ENCODE data around the gene AOX1. TPM values are rescaled to one million over a fixed set of nuclear protein-coding genes. Genes with fewer than 3 reads are reported as not detected.
"Not testable (repeated sequence)": the region's sequence is repeated elsewhere in the genome, so short reads cannot be mapped to it uniquely, and the experiment has no call there.

AOX1 gene
- total RNA-seq, 1 donor from 2014 or later: 2.1 TPM

DNA sequence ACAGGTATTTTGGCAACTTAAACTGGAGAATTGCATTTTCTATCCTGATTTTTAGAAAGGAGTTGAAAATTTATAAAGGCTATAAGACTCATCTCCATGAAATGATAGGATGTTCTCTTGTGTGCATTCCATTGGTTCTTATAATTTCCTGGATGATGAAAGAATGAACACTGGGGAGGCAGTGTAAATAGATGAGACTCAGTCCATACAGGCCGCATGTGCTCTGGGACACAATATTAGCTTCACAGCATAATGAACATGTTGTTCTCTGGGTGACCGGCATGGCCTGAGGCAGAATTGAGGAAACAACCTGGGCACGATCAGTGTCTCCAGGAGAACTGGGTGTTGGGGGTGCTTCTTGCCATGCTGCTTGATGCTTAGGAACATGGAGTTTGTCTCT, 38.8 kb downstream of the AOX1 start:
- Histone ChIP-seq H3K4me1 (ENCODE audit: control insufficient read depth in 3 of 3, insufficient read depth in 3 of 3, low read length in 3 of 3) (no peaks in the 10 kb centered on the region), H3K4me3 (ENCODE audit: low read length in 3 of 3) (no peak overlapping the region), H3K27ac (ENCODE audit: low read depth, low read length) (no peak overlapping the region), H3K36me3 (ENCODE audit: control insufficient read depth in 3 of 3, insufficient read depth in 3 of 3, low read length in 3 of 3) (no peaks in the 10 kb centered on the region), H3K9ac (ENCODE audit: low read depth in 1 of 3, low read length in 3 of 3) (no peak overlapping the region), H3K9me3 (ENCODE audit: control insufficient read depth in 3 of 3, low read length in 3 of 3) (no peaks in the 10 kb centered on the region), H3K27me3 (ENCODE audit: control insufficient read depth in 3 of 3, insufficient read depth in 3 of 3, low read length in 3 of 3) (no peaks in the 10 kb centered on the region)

DNA sequence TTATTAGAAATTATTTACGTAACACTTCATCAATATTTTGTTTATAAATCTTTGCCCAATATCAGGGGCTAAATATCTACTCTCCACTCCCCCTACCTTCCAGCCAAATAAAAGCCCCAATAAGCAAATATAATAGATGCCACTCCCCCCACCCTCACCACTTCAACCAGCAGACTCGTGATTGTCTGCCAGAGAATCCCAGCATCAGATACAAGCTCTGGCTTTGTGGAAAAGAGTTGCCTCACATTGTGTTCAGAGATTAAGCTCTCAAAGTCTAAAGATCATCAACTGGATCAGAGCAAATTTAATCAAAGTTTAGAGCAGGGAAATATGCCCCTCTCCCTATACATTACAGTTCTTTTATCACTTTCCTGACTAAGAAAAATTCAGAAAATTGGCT, 39.5 kb downstream of the AOX1 start:
- no peaks in the 10 kb centered on the region for H3K27me3 ChIP-seq (ENCODE audit: control insufficient read depth in 3 of 3, insufficient read depth in 3 of 3, low read length in 3 of 3)

DNA sequence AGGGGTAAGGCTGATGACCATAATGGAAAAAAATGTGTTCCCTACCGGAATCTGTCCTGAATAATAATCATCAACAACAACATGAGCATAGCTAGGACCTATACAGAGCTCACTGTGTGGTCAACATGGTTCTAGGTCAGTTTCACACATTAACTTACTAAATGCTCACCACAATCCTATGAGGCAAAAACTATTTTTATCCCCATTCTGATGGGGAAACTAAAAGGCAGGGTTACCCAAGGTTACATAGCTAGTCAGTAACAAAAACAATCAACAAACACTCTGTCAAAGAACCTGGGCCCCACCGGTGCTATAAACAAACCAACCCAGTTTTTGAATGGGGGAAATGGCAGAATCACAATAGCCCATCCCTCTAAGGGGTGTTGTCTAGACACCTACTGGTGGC, 40.1 kb downstream of the AOX1 start:
- no peaks in the 10 kb centered on the region for H3K4me1 ChIP-seq (ENCODE audit: control insufficient read depth in 3 of 3, insufficient read depth in 3 of 3, low read length in 3 of 3)
- no peak overlapping the region for H3K4me3 ChIP-seq (ENCODE audit: low read length in 3 of 3)
- H3K27me3 ChIP-seq (ENCODE audit: control insufficient read depth in 3 of 3, insufficient read depth in 3 of 3, low read length in 3 of 3): no peaks in the 10 kb centered on the region
- H3K9me3 ChIP-seq (ENCODE audit: control insufficient read depth in 3 of 3, low read length in 3 of 3): no peaks in the 10 kb centered on the region
- no peak overlapping the region for H3K9ac ChIP-seq (ENCODE audit: low read depth in 1 of 3, low read length in 3 of 3)
- H3K36me3 ChIP-seq (ENCODE audit: control insufficient read depth in 3 of 3, insufficient read depth in 3 of 3, low read length in 3 of 3): no peaks in the 10 kb centered on the region
- H3K27ac ChIP-seq (ENCODE audit: low read depth, low read length): no peak overlapping the region

More for the DNA sequence above, 39.5 kb downstream of the AOX1 start:
- H3K4me3 ChIP-seq (ENCODE audit: low read length in 3 of 3): no peak overlapping the region
- no peak overlapping the region for H3K9ac ChIP-seq (ENCODE audit: low read depth in 1 of 3, low read length in 3 of 3)
- H3K36me3 ChIP-seq (ENCODE audit: control insufficient read depth in 3 of 3, insufficient read depth in 3 of 3, low read length in 3 of 3): no peaks in the 10 kb centered on the region
- no peak overlapping the region for H3K27ac ChIP-seq (ENCODE audit: low read depth, low read length)
- H3K9me3 ChIP-seq (ENCODE audit: control insufficient read depth in 3 of 3, low read length in 3 of 3): no peaks in the 10 kb centered on the region
- no peaks in the 10 kb centered on the region for H3K4me1 ChIP-seq (ENCODE audit: control insufficient read depth in 3 of 3, insufficient read depth in 3 of 3, low read length in 3 of 3)

DNA sequence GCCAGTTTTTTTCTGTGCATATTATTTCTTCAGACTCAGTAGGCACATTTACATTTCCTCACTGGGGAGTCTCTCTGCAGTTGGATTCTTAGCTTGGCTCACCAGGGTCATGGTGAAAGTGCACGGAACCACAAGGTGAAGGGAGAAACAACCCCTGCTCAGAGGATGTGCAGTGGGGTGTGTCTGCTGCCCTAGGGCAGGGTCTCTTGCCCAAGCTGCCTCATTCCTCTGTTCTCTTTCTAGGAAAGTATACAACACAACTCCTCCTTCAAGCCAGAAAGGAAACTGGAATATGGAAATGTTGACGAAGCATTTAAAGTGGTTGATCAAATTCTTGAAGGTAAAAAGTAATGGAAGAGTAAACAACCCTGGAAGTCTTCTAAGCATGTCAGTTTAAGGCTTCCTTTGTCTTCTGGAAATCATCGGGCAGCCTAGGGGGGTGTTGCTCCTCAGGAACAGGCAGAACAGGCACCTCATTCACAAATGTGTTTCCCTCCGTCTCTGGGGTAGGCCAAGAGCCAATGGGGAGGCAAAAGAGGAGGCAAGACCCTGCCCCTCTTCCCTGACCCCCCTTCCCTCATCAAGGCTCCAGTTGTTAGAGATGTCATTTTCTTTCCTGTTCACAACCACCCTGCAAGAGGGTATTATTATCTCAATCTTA, 41.4 kb downstream of the AOX1 start:
- H3K4me1 ChIP-seq (ENCODE audit: control insufficient read depth in 3 of 3, insufficient read depth in 3 of 3, low read length in 3 of 3): no peaks in the 10 kb centered on the region
- H3K27ac ChIP-seq (ENCODE audit: low read depth, low read length): no peak overlapping the region
- no peaks in the 10 kb centered on the region for H3K9me3 ChIP-seq (ENCODE audit: control insufficient read depth in 3 of 3, low read length in 3 of 3)
- H3K9ac ChIP-seq (ENCODE audit: low read depth in 1 of 3, low read length in 3 of 3): no peak overlapping the region
- no peak overlapping the region for H3K4me3 ChIP-seq (ENCODE audit: low read length in 3 of 3)
- no peaks in the 10 kb centered on the region for H3K27me3 ChIP-seq (ENCODE audit: control insufficient read depth in 3 of 3, insufficient read depth in 3 of 3, low read length in 3 of 3)
- no peaks in the 10 kb centered on the region for H3K36me3 ChIP-seq (ENCODE audit: control insufficient read depth in 3 of 3, insufficient read depth in 3 of 3, low read length in 3 of 3)

DNA sequence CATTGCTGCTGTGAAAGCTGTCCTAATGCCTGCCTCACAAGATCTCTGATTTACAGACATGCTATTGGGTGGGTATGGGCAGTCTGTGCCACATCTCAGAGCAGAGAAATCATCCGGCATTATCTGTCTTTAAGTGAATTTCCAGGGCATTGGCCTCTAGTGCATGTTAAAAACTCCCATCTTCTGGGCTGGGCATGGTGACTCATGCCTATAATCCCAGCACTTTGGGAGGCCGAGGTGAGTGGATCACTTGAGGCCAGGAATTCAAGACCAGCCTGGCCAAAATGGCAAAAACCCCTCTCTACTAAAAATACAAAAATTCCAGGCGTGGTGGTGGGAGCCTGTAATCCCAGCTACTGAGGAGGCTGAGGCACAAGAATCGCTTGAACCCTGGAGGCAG, 42.6 kb downstream of the AOX1 start:
- H3K4me1 ChIP-seq (ENCODE audit: control insufficient read depth in 3 of 3, insufficient read depth in 3 of 3, low read length in 3 of 3); H3K9ac ChIP-seq (ENCODE audit: low read depth in 1 of 3, low read length in 3 of 3); H3K27me3 ChIP-seq (ENCODE audit: control insufficient read depth in 3 of 3, insufficient read depth in 3 of 3, low read length in 3 of 3); H3K36me3 ChIP-seq (ENCODE audit: control insufficient read depth in 3 of 3, insufficient read depth in 3 of 3, low read length in 3 of 3); H3K9me3 ChIP-seq (ENCODE audit: control insufficient read depth in 3 of 3, low read length in 3 of 3); H3K4me3 ChIP-seq (ENCODE audit: low read length in 3 of 3); H3K27ac ChIP-seq (ENCODE audit: low read depth, low read length): not testable (repeated sequence)

DNA sequence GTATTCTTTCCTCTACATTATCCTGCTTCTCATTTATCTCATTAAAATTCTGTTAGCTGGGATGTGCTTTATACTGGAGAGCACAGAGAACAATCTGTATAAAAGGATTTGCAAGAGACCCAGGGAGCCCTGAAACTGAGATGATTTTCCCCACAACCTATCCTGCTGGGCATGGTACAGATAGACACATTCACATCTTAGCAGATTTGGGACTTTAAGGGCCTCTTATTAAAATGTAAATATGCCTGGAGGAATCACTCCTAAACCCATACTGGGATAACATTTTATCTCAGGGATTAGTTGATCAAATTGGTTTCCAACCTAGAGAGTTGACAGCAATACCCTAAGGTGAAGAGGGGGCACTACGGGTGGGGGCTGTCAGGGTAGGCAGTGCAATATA, 45.5 kb downstream of the AOX1 start:
- Histone ChIP-seq H3K36me3 (ENCODE audit: control insufficient read depth in 3 of 3, insufficient read depth in 3 of 3, low read length in 3 of 3) (peaks cover 0 to 3% (median 0%) of the 10 kb centered on the region in 3 donors), H3K4me1 (ENCODE audit: control insufficient read depth in 3 of 3, insufficient read depth in 3 of 3, low read length in 3 of 3) (no peaks in the 10 kb centered on the region), H3K9me3 (ENCODE audit: control insufficient read depth in 3 of 3, low read length in 3 of 3) (no peaks in the 10 kb centered on the region), H3K9ac (ENCODE audit: low read depth in 1 of 3, low read length in 3 of 3) (no peak overlapping the region), H3K4me3 (ENCODE audit: low read length in 3 of 3) (no peak overlapping the region), H3K27me3 (ENCODE audit: control insufficient read depth in 3 of 3, insufficient read depth in 3 of 3, low read length in 3 of 3) (no peaks in the 10 kb centered on the region), H3K27ac (ENCODE audit: low read depth, low read length) (no peak overlapping the region)

DNA sequence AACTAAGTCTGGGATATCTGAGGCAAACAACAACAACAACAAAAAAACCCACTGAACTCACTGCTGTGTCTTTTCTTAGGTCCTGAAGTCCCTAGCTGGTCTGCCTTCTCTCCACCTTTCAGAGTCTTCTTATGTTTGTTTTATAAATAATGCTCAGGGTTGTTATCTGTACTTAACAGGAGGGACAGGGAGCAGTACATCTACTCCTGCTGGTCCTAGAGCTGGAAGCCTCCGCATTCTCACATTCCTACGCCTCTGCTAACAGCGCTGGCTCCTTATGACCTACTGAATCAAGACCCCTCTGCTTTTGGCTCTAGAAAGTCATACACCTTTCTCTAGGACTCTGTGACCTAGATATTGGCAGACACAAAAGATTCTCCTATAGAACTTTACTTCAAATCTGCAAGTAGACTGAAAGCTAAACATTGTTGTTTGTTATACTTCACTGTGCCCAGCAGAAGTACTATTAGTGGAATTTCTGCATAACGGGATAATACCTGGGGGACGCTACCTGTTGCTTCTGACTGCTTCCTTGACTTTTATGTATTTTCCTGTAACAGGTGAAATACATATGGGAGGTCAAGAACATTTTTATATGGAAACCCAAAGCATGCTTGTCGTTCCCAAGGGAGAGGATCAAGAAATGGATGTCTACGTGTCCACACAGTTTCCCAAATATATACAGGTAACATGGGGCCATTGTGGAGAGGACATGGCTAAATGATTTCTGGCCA, 48.6 kb downstream of the AOX1 start:
- no peak overlapping the region for H3K4me3 ChIP-seq (ENCODE audit: low read length in 3 of 3)
- peaks cover 0 to 3% (median 0%) of the 10 kb centered on the region in 3 donors for H3K36me3 ChIP-seq (ENCODE audit: control insufficient read depth in 3 of 3, insufficient read depth in 3 of 3, low read length in 3 of 3)
- H3K9me3 ChIP-seq (ENCODE audit: control insufficient read depth in 3 of 3, low read length in 3 of 3): no peaks in the 10 kb centered on the region
- H3K4me1 ChIP-seq (ENCODE audit: control insufficient read depth in 3 of 3, insufficient read depth in 3 of 3, low read length in 3 of 3): no peaks in the 10 kb centered on the region
- no peak overlapping the region for H3K27ac ChIP-seq (ENCODE audit: low read depth, low read length)
- H3K27me3 ChIP-seq (ENCODE audit: control insufficient read depth in 3 of 3, insufficient read depth in 3 of 3, low read length in 3 of 3): no peaks in the 10 kb centered on the region
- no peak overlapping the region for H3K9ac ChIP-seq (ENCODE audit: low read depth in 1 of 3, low read length in 3 of 3)

DNA sequence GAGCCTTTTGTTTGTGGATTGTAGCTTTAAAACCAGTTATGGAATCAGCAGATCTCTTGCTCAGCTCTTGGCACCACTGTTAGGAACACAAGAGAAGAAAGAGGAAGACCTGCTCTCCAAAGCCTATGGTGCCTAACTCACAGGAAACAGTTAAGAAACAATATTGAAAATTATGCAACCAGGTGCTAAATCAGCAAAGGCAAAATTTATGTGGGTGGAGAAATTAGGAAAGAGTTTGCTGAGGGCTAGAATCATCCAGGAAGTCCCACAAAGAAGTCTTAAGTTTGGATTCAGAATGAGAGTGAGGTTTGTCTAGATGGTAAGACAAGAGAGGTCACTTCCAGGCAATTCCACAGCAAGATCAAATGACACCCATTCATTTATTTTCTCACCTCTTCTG, 49.4 kb downstream of the AOX1 start:
- peaks cover 0 to 3% (median 0%) of the 10 kb centered on the region in 3 donors for H3K36me3 ChIP-seq (ENCODE audit: control insufficient read depth in 3 of 3, insufficient read depth in 3 of 3, low read length in 3 of 3)
- no peak overlapping the region for H3K27ac ChIP-seq (ENCODE audit: low read depth, low read length)
- no peaks in the 10 kb centered on the region for H3K9me3 ChIP-seq (ENCODE audit: control insufficient read depth in 3 of 3, low read length in 3 of 3)
- H3K4me1 ChIP-seq (ENCODE audit: control insufficient read depth in 3 of 3, insufficient read depth in 3 of 3, low read length in 3 of 3): no peaks in the 10 kb centered on the region
- no peak overlapping the region for H3K9ac ChIP-seq (ENCODE audit: low read depth in 1 of 3, low read length in 3 of 3)
- no peak overlapping the region for H3K4me3 ChIP-seq (ENCODE audit: low read length in 3 of 3)
- no peaks in the 10 kb centered on the region for H3K27me3 ChIP-seq (ENCODE audit: control insufficient read depth in 3 of 3, insufficient read depth in 3 of 3, low read length in 3 of 3)

DNA sequence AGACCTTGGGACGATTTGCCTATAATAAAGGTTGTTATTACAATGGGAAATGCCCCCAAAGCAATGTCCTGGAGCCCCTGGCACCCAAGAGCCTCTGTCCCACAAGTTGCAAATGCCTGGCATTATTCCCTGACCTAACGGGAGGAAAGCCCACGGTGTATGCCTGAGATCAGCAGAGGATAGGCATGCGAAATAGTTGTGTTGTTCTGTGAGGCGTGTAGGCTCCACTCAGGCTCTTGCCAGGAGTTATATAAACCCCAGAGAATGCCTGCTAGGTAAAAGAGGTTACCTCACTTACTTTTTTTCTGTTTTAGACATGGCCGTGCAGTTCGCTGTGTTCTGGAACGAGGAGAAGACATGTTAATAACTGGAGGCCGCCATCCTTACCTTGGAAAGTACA, 52.1 kb downstream of the AOX1 start:
- H3K27ac ChIP-seq (ENCODE audit: low read depth, low read length): no peak overlapping the region
- H3K4me3 ChIP-seq (ENCODE audit: low read length in 3 of 3): no peak overlapping the region
- peaks cover 0 to 3% (median 2%) of the 10 kb centered on the region in 3 donors for H3K36me3 ChIP-seq (ENCODE audit: control insufficient read depth in 3 of 3, insufficient read depth in 3 of 3, low read length in 3 of 3)
- no peaks in the 10 kb centered on the region for H3K27me3 ChIP-seq (ENCODE audit: control insufficient read depth in 3 of 3, insufficient read depth in 3 of 3, low read length in 3 of 3)
- no peaks in the 10 kb centered on the region for H3K9me3 ChIP-seq (ENCODE audit: control insufficient read depth in 3 of 3, low read length in 3 of 3)
- H3K9ac ChIP-seq (ENCODE audit: low read depth in 1 of 3, low read length in 3 of 3): no peak overlapping the region
- no peaks in the 10 kb centered on the region for H3K4me1 ChIP-seq (ENCODE audit: control insufficient read depth in 3 of 3, insufficient read depth in 3 of 3, low read length in 3 of 3)

DNA sequence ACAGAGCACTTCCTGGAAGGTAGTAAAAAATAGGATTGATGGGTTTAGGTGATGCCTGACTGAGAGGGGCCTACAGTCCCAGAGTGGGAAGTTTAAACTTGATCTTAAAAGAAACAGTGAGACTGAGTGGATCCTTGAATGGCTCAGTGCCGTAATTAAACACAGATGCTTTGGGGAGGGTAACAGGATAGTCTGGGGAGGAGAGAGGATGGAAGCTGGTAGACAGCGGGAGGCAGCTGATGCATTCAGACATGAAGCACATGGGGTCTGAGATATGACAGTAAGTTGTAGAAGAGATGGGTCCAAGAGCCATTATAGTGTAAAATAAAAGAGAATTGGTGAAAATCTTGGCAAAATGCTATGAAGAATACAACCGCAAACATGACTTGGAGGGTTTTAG, 54.4 kb downstream of the AOX1 start:
- Histone ChIP-seq H3K9ac (ENCODE audit: low read depth in 1 of 3, low read length in 3 of 3) (no peak overlapping the region), H3K27me3 (ENCODE audit: control insufficient read depth in 3 of 3, insufficient read depth in 3 of 3, low read length in 3 of 3) (no peaks in the 10 kb centered on the region), H3K4me3 (ENCODE audit: low read length in 3 of 3) (no peak overlapping the region), H3K36me3 (ENCODE audit: control insufficient read depth in 3 of 3, insufficient read depth in 3 of 3, low read length in 3 of 3) (peaks cover 0 to 3% (median 2%) of the 10 kb centered on the region in 3 donors), H3K27ac (ENCODE audit: low read depth, low read length) (no peak overlapping the region), H3K4me1 (ENCODE audit: control insufficient read depth in 3 of 3, insufficient read depth in 3 of 3, low read length in 3 of 3) (no peaks in the 10 kb centered on the region), H3K9me3 (ENCODE audit: control insufficient read depth in 3 of 3, low read length in 3 of 3) (no peaks in the 10 kb centered on the region)

Data from skeletal muscle tissue (tissue), 4 donors.